Type B pancreatic cell (in vitro differentiated cells): ENCODE results near the gene COL8A1. TPM values are rescaled to one million over a fixed set of nuclear protein-coding genes. Genes with fewer than 3 reads are reported as not detected.

Source experiments
- DNase-seq: peaks from one replicate; pipeline ENCODE4 v3.0.0; 2021; ENCODE audit warnings: mixed read lengths; ENCODE audit not compliant: unreplicated experiment; ENCODE audit errors: extremely low spot score
- H3K27ac Mint-ChIP-seq: 2 replicates; pipeline ENCODE4 v1.8.0; 2021; ENCODE audit warnings: mild to moderate bottlenecking, mixed read lengths
- H3K27me3 Mint-ChIP-seq: 2 replicates; pipeline ENCODE4 v1.8.0; 2021; ENCODE audit warnings: mixed read lengths
- H3K36me3 Mint-ChIP-seq: 2 replicates; pipeline ENCODE4 v1.8.0; 2021; ENCODE audit warnings: mixed read lengths
- H3K4me1 Mint-ChIP-seq: one replicate; pipeline ENCODE4 v1.8.0; 2021; ENCODE audit warnings: mixed read lengths; ENCODE audit not compliant: unreplicated experiment
- H3K4me3 Mint-ChIP-seq: 2 replicates; pipeline ENCODE4 v1.8.0; 2021; ENCODE audit warnings: mild to moderate bottlenecking, mixed read lengths
- H3K9me3 Mint-ChIP-seq: 2 replicates; pipeline ENCODE4 v1.8.0; 2021; ENCODE audit warnings: mixed read lengths
- CTCF ChIP-seq: fragments of 200-600 bp; sonication (generic); conservative IDR thresholded peaks from 2 replicates; pipeline ENCODE4 v1.5.0; 2021; ENCODE audit warnings: antibody characterized with exemption, mild to moderate bottlenecking
- total RNA-seq: library from RNA; stranded (reverse); gene quantifications from 2 replicates; pipeline ENCODE4 v1.2.1, GENCODE V29; 2021; ENCODE audit warnings: low replicate concordance

Gene COL8A1
- total RNA-seq, 1 donor from 2014 or later, result 2.6 TPM

- DNase-seq, result no peak
- TF ChIP-seq CTCF, result peak; percentile 86
- Mint-ChIP-seq H3K4me3 (no peak overlapping the region), H3K27ac (no peak overlapping the region), H3K4me1 (no peaks in the 10 kb centered on the region), H3K27me3 (peaks cover 8% of the 10 kb centered on the region), H3K9me3 (no peaks in the 10 kb centered on the region), H3K36me3 (no peaks in the 10 kb centered on the region)
Observed at GRCh38 chr3:99686955-99687612, 48.7 kb downstream of the COL8A1 start.

GRCh38 chr3:99690761-99691369 lies 52.5 kb downstream of the COL8A1 start:
- TF ChIP-seq CTCF, result no peak
- Mint-ChIP-seq H3K27me3 (peaks cover 8% of the 10 kb centered on the region), H3K36me3 (no peaks in the 10 kb centered on the region), H3K27ac (no peak overlapping the region), H3K4me3 (no peak overlapping the region), H3K4me1 (no peaks in the 10 kb centered on the region), H3K9me3 (no peaks in the 10 kb centered on the region)
- DNase-seq, result no peak

DNA sequence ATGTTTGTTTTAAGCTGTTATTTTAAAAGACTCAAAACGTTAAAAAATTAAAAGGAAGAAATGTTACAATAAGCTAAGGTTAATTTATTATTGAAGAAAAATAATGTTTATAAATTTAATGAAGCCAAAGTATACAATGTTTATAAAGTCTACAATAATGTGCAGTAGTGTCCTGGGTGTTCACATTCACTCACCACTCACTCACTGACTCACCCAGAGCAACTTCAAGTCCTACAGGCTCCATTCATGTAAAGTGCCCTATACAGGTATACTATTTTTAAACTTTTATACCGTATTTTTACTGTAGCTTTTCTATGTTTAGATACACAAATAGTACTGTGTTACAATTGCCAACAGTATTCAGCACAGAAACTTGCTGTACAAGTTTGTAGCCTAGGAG lies 55.2 kb downstream of the COL8A1 start:
- no peak for DNase-seq
- H3K9me3 Mint-ChIP-seq, result no peaks in the 10 kb centered on the region
- H3K4me3 Mint-ChIP-seq, result no peak overlapping the region
- H3K27me3 Mint-ChIP-seq, result peaks cover 3% of the 10 kb centered on the region
- no peak for TF ChIP-seq CTCF
- no peaks in the 10 kb centered on the region for H3K36me3 Mint-ChIP-seq
- H3K4me1 Mint-ChIP-seq, result no peaks in the 10 kb centered on the region
- H3K27ac Mint-ChIP-seq, result no peak overlapping the region

GRCh38 chr3:99696497-99696896 lies 58.1 kb downstream of the COL8A1 start:
- no peak for TF ChIP-seq CTCF
- no peaks in the 10 kb centered on the region for H3K27me3 Mint-ChIP-seq
- H3K4me3 Mint-ChIP-seq, result no peak overlapping the region
- H3K36me3 Mint-ChIP-seq, result no peaks in the 10 kb centered on the region
- no peaks in the 10 kb centered on the region for H3K9me3 Mint-ChIP-seq
- no peak for DNase-seq
- H3K27ac Mint-ChIP-seq, result no peak overlapping the region
- peaks cover 4% of the 10 kb centered on the region for H3K4me1 Mint-ChIP-seq

GRCh38 chr3:99697250-99697649 lies 58.9 kb downstream of the COL8A1 start:
- Mint-ChIP-seq H3K4me1 (peaks cover 4% of the 10 kb centered on the region), H3K27me3 (no peaks in the 10 kb centered on the region), H3K27ac (no peak overlapping the region), H3K4me3 (no peak overlapping the region), H3K9me3 (no peaks in the 10 kb centered on the region), H3K36me3 (no peaks in the 10 kb centered on the region)
- DNase-seq, result no peak
- TF ChIP-seq CTCF, result no peak
